GM12878 (cell line): ENCODE results near the gene PATL2. TPM values are rescaled to one million over a fixed set of nuclear protein-coding genes. Genes with fewer than 3 reads are reported as not detected.

Experiments used
- ATAC-seq: fragments of 200-7000 bp; cut with Tn5 transposase; 3 replicates; pipeline ENCODE4 v1.9.1; 2020; ENCODE audit warnings: mild to moderate bottlenecking, moderate library complexity
- BruUV-seq: library from RNA; stranded (reverse); fragments of 400-500 nt; replicated peaks from 2 replicates; lab custom pipeline; 2021; lab: Mats Ljungman, UMichigan
- CTCF ChIA-PET: fragments of 300-600 bp; sonication (Branson Sonifier 250); formaldehyde crosslinking; extraction: SDS; loops from one replicate; lab custom pipeline; 2021; ENCODE audit warnings: inconsistent platforms; lab: Yijun Ruan, JAX
- POLR2A ChIA-PET: fragments of 350-600 bp; formaldehyde crosslinking; extraction: SDS; loops from one replicate; lab custom pipeline; 2021; ENCODE audit warnings: inconsistent platforms; lab: Charles Lee
- RAD21 ChIA-PET: fragments of 300-600 bp; sonication (Branson Sonifier 250); formaldehyde crosslinking; loops from one replicate; lab custom pipeline; 2023; ENCODE audit warnings: antibody characterized with exemption; ENCODE audit not compliant: unreplicated experiment; lab: Charles Lee
- SMC1A ChIA-PET: fragments of 300-600 bp; sonication (Branson Sonifier 250); formaldehyde crosslinking; loops from one replicate; lab custom pipeline; 2023; ENCODE audit not compliant: unreplicated experiment, uncharacterized antibody; lab: Charles Lee
- DNase-seq: peaks from one replicate; pipeline ENCODE4 v3.0.0-alpha.2; 2011; ENCODE audit warnings: low read depth, low spot score
- FAIRE-seq: peaks from 3 replicates; lab custom pipeline; 2011; peaks lifted over from hg19 to GRCh38; lab: Jason Lieb, UNC
- H2AFZ ChIP-seq: 2 replicates; pipeline ENCODE4 v1.6.0; 2011; ENCODE audit warnings: low read depth, low read length, control low read depth; ENCODE audit not compliant: control insufficient read depth
- H3K27ac ChIP-seq: 2 replicates; pipeline ENCODE4 v1.5.1; 2011; ENCODE audit warnings: control low read depth; ENCODE audit not compliant: control insufficient read depth, insufficient read depth
- H3K27me3 ChIP-seq, 2 experiments: replicated peaks in 1 of 2; 2 replicates each; pipeline versions ENCODE4 v1.6.0 to v1.6.1; 2011; ENCODE audit warnings: low read length in 1 of 2; ENCODE audit not compliant: control insufficient read depth in 2 of 2, insufficient read depth in 2 of 2
- H3K36me3 ChIP-seq, 2 experiments: 2 replicates each; pipeline ENCODE4 v1.5.1; 2011; ENCODE audit warnings: low read length in 1 of 2; ENCODE audit not compliant: control insufficient read depth in 2 of 2, insufficient read depth in 2 of 2
- H3K4me1 ChIP-seq: 2 replicates; pipeline ENCODE4 v1.6.1; 2011; ENCODE audit warnings: mild to moderate bottlenecking, low read length, moderate library complexity, mixed read lengths; ENCODE audit not compliant: control insufficient read depth, insufficient read depth
- H3K4me2 ChIP-seq: 2 replicates; pipeline ENCODE4 v1.6.0; 2011; ENCODE audit warnings: control low read depth; ENCODE audit not compliant: control insufficient read depth, insufficient read depth
- H3K4me3 ChIP-seq: fragments of 200-600 bp; sonication (generic); 2 replicates; pipeline ENCODE4 v1.5.1; 2016
- H3K79me2 ChIP-seq: 2 replicates; pipeline ENCODE4 v1.6.0; 2011; ENCODE audit warnings: low read length; ENCODE audit not compliant: control insufficient read depth, insufficient read depth
- H3K9ac ChIP-seq: 2 replicates; pipeline ENCODE4 v1.8.0; 2011; ENCODE audit warnings: low read length, control low read depth, mixed read lengths; ENCODE audit not compliant: control insufficient read depth, insufficient read depth
- H3K9me3 ChIP-seq: replicated peaks from 3 replicates; pipeline ENCODE4 v1.5.1; 2011; ENCODE audit warnings: mild to moderate bottlenecking, low read length; ENCODE audit not compliant: control insufficient read depth, insufficient read depth
- H4K20me1 ChIP-seq: 2 replicates; pipeline ENCODE4 v1.6.0; 2011; ENCODE audit not compliant: control insufficient read depth, insufficient read depth
- CBX3 ChIP-seq: fragments of 200-600 bp; sonication (generic); IDR thresholded peaks from 2 replicates; pipeline ENCODE4 v1.6.1; 2016; ENCODE audit warnings: low read depth, borderline replicate concordance
- E2F4 ChIP-seq: IDR thresholded peaks from 2 replicates; pipeline ENCODE4 v1.6.1; 2012; ENCODE audit warnings: low read depth, low read length, improper control_type of control experiment
- EZH2 ChIP-seq: IDR thresholded peaks from 2 replicates; pipeline ENCODE4 v1.6.1; 2012; ENCODE audit warnings: low read depth, mild to moderate bottlenecking, control low read depth, inconsistent platforms, low read length, borderline replicate concordance; ENCODE audit not compliant: control insufficient read depth
- HCFC1 ChIP-seq: fragments of 150-350 bp; IDR thresholded peaks from 2 replicates; pipeline ENCODE4 v1.6.1; 2014; ENCODE audit warnings: low read length
- POLR2A ChIP-seq: IDR thresholded peaks from 2 replicates; pipeline ENCODE4 v1.6.1; 2011; ENCODE audit warnings: low read depth, mild to moderate bottlenecking, low read length
- WGBS: methylation state at CpG from one replicate; pipeline ENCODE4 v1.1.6; 2016; ENCODE audit warnings: low lambda C conversion rate; ENCODE audit not compliant: insufficient replicate concordance, insufficient coverage; ENCODE audit errors: missing lambda C conversion rate; 5-methylcytosine and 5-hydroxymethylcytosine counted together
- in situ Hi-C: fragments of 300-500 bp; cut with MboI; formaldehyde crosslinking; loops from 9 replicates; pipeline ENCODE4 v1.14.3; 2018; ENCODE audit warnings: mixed read lengths
- intact Hi-C: fragments of 100-400 bp; cut with micrococcal nuclease; formaldehyde crosslinking; loops from one replicate; pipeline ENCODE4 v1.14.2; 2022; ENCODE audit not compliant: unreplicated experiment
- polyA plus RNA-seq, 11 experiments: library from polyadenylated mRNA; depleted of rRNA in 4 of 11; unstranded in 6 of 11; stranded (reverse) in 5 of 11; fragments of >200 nt; fragmentation: Nextera tagmentation in 4 of 11; fragmentation: Illumina TruSeq in 1 of 11; extraction: Ambion mirVana in 4 of 11; extraction: Trizol in 1 of 11; gene quantifications; 1 replicate in 1 of 11; 2 replicates in 10 of 11; pipeline versions ENCODE4 v1.2.1 to v1.2.3, GENCODE V29; 2011 to 2016; ENCODE audit warnings: inconsistent platforms in 2 of 11, missing spikeins in 2 of 11, low read depth in 1 of 11
- total RNA-seq, 4 experiments: library from RNA; depleted of rRNA in 3 of 4; stranded (reverse); fragments of >200 nt in 3 of 4; fragmentation: Illumina TruSeq in 1 of 4; extraction: Trizol in 1 of 4; gene quantifications; 2 replicates each; pipeline versions ENCODE4 v1.2.1 to v1.2.3, GENCODE V29; 2013 to 2021
- TF ChIP-seq, protein P1 (sequence below): IDR thresholded peaks from 2 replicates; pipeline ENCODE4 v1.6.1; 2011; ENCODE audit warnings: borderline replicate concordance, low read depth, mild to moderate bottlenecking, moderate library complexity, mixed read lengths, low read length; ENCODE audit not compliant: insufficient read depth; ENCODE audit errors: extremely low read length

Gene PATL2
- total and polyA plus RNA-seq, 10 of the 15 experiments (the other 5 are each of a cell fraction or from before 2014, with no cell fraction given), result 4.2 to 16.2 (median 12.1) TPM

GRCh38 chr15:44682211-44682610, 28.9 kb downstream of the PATL2 start (continued):
- TF ChIP-seq EZH2 (no peak), CBX3 (no peak), HCFC1 (no peak)

- SMC1A ChIA-PET, result interaction anchor here (1.1 to 2.8 kb wide), 8 partner anchors 9 to 59 kb away, joined by 4 to 21 read pairs (median 6); partner anchors contain the start of genes B2M, PATL2, SPG11 and TRIM69
- Histone ChIP-seq H4K20me1 (no peaks in the 10 kb centered on the region), H3K27ac (peak overlapping the region; percentile 52; the same call in 1 of the 2 replicates), H3K27me3 (no peaks in the 10 kb centered on the region), H3K79me2 (no peaks in the 10 kb centered on the region), H2AFZ (peak overlapping the region; percentile 38), H3K9ac (peak overlapping the region; percentile 13; the same call in 1 of the 2 replicates), H3K4me1 (peaks cover 53% of the 10 kb centered on the region), H3K9me3 (no peaks in the 10 kb centered on the region; the same call in 2 of the 3 replicates), H3K4me3 (no peak overlapping the region), H3K4me2 (peak overlapping the region; percentile 26), H3K36me3 (no peaks in the 10 kb centered on the region)
- no peak for DNase-seq
- RAD21 ChIA-PET, result interaction anchor here (0.7 to 1.9 kb wide), 5 partner anchors 9 to 205 kb away, joined by 3 to 11 read pairs (median 6); partner anchors contain the start of genes B2M, PATL2 and SPG11
- intact Hi-C loops (no loop called here), in situ Hi-C loops (no loop called here)
- TF ChIP-seq, protein P1, sequence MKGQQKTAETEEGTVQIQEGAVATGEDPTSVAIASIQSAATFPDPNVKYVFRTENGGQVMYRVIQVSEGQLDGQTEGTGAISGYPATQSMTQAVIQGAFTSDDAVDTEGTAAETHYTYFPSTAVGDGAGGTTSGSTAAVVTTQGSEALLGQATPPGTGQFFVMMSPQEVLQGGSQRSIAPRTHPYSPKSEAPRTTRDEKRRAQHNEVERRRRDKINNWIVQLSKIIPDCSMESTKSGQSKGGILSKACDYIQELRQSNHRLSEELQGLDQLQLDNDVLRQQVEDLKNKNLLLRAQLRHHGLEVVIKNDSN, result no peak
- TF ChIP-seq POLR2A (peak; percentile 45; the same call in 1 of the 2 replicates), E2F4 (peak; percentile 41; the same call in 1 of the 2 replicates)
- no TSS peak for BruUV-seq
- POLR2A ChIA-PET, result interaction anchor here (0.5 to 2.7 kb wide), 5 partner anchors 10 to 388 kb away, joined by 3 to 17 read pairs (median 7); partner anchors contain the start of genes B2M, GOLM2 and PATL2
- ATAC-seq, result no peak
- FAIRE-seq, result no peak
- WGBS, result 98% methylated on average over 7 of the region's 7 CpGs
- CTCF ChIA-PET, result interaction anchor here (1.3 to 1.9 kb wide), 3 partner anchors 13 to 60 kb away, joined by 4 to 8 read pairs (median 6); partner anchors contain the start of genes B2M, PATL2, SPG11 and TRIM69
These were observed 34.4 kb downstream of the PATL2 start for GRCh38 chr15:44676676-44677075.
